22Rv1 (cell line): ENCODE data around the gene ITPR2.

Source experiments
- CTCF ChIP-seq: fragments of 450-650 bp; IDR thresholded peaks from 2 replicates; pipeline ENCODE4 v1.5.1; 2017; ENCODE audit warnings: mild to moderate bottlenecking
- ZFX ChIP-seq: fragments of 450-650 bp; IDR thresholded peaks from 2 replicates; pipeline ENCODE4 v1.6.1; 2017; ENCODE audit warnings: antibody characterized with exemption, borderline replicate concordance

GRCh38 chr12:26609986-26610385 lies 223.0 kb downstream of the ITPR2 start:
- TF ChIP-seq CTCF (no peak), ZFX (no peak)
